ENCODE data around the gene TBXAS1.

Gene TBXAS1

DNA sequence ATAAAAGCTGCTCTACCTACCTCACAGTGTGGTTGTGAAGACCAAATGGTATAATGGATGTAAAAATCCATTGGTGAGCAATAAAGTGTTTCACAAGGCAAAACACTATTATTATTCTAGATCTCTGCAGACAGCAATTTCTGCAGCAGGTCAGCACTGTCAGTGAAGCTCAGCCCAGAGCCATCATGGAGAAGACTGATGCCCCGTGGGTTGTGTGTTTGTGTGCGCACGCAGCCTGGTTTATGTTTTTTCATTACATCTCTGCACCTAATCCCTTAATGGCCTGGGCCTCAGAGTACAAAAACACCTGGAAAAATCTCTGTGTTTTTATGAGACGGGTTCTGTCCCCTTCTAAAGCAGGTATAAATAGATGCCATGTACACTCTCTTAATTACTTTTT, 169.5 kb downstream of the TBXAS1 start:
- Histone ChIP-seq H3K4me3 (ENCODE audit: low read depth in 1 of 2, low read length in 2 of 2) (no peak overlapping the region), H3K27ac (ENCODE audit: low read length) (no peak overlapping the region), H3K27me3 (ENCODE audit: low read depth, low read length) (no peaks in the 10 kb centered on the region), H3K4me1 (ENCODE audit: control insufficient read depth in 1 of 2, insufficient read depth in 2 of 2, low read length in 2 of 2) (peaks cover 0 to 6% of the 10 kb centered on the region in 2 donors), H3K9me3 (ENCODE audit: control insufficient read depth in 1 of 2, low read length in 2 of 2) (no peaks in the 10 kb centered on the region), H3K36me3 (ENCODE audit: control insufficient read depth in 1 of 2, insufficient read depth in 2 of 2, low read length in 2 of 2) (no peaks in the 10 kb centered on the region)

DNA sequence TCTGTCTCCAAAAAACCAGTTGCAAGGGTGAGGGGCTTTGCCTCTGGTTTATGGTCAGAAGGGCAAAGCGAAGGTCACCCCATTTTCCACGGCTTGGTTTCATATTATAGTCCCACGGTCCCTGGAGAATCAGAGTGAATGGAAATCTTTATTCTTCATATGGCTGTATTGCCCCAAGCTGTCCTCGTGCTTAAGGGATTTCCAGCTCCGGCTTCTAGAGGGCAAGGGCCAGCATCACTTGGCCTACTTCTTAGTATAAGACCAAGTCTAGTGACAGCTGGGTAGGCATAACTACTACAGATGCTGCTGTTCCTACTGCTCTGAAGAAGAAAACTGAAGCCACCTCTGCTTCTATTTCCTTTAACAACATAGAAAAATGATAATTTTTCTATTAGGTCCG, 170.5 kb downstream of the TBXAS1 start:
- H3K36me3 ChIP-seq (ENCODE audit: control insufficient read depth in 1 of 2, insufficient read depth in 2 of 2, low read length in 2 of 2): no peaks in the 10 kb centered on the region
- peaks cover 0 to 6% of the 10 kb centered on the region in 2 donors for H3K4me1 ChIP-seq (ENCODE audit: control insufficient read depth in 1 of 2, insufficient read depth in 2 of 2, low read length in 2 of 2)
- H3K27me3 ChIP-seq (ENCODE audit: low read depth, low read length): no peaks in the 10 kb centered on the region
- no peaks in the 10 kb centered on the region for H3K9me3 ChIP-seq (ENCODE audit: control insufficient read depth in 1 of 2, low read length in 2 of 2)
- no peak overlapping the region for H3K4me3 ChIP-seq (ENCODE audit: low read depth in 1 of 2, low read length in 2 of 2)
- H3K27ac ChIP-seq (ENCODE audit: low read length): no peak overlapping the region

DNA sequence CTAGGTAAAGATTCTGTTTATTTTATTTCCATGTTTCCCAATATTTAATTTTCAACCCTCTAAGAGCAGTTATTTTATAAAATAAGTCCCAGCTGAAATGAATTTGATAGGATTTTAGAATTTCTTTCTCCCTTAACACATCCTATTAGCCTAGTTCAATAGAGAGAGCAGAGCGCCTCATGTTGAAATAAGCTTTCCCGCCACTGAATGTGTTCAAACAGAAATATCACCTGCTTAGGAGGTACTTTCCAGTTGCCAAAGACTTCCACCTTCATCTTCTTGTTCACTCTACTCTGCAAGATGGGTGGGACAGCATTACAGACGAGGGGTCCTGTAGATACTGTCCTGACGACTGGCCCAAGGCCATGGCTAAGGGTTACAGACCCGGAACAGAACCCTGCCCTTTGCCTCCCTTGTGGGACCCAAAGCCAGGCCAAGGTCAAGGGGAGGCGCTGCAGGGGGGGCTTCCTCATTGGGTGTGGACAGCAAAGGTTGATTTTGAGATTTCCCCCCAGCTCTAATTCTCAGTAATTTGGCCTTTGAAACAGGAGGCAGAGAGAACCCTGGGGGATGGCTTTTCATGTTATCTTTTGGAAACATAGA, 171.7 kb downstream of the TBXAS1 start:
- H3K4me3 ChIP-seq (ENCODE audit: low read depth in 1 of 2, low read length in 2 of 2): no peak overlapping the region
- no peaks in the 10 kb centered on the region for H3K9me3 ChIP-seq (ENCODE audit: control insufficient read depth in 1 of 2, low read length in 2 of 2)
- H3K27me3 ChIP-seq (ENCODE audit: low read depth, low read length): no peaks in the 10 kb centered on the region
- H3K36me3 ChIP-seq (ENCODE audit: control insufficient read depth in 1 of 2, insufficient read depth in 2 of 2, low read length in 2 of 2): no peaks in the 10 kb centered on the region
- H3K27ac ChIP-seq (ENCODE audit: low read length): no peak overlapping the region
- H3K4me1 ChIP-seq (ENCODE audit: control insufficient read depth in 1 of 2, insufficient read depth in 2 of 2, low read length in 2 of 2): no peaks in the 10 kb centered on the region

DNA sequence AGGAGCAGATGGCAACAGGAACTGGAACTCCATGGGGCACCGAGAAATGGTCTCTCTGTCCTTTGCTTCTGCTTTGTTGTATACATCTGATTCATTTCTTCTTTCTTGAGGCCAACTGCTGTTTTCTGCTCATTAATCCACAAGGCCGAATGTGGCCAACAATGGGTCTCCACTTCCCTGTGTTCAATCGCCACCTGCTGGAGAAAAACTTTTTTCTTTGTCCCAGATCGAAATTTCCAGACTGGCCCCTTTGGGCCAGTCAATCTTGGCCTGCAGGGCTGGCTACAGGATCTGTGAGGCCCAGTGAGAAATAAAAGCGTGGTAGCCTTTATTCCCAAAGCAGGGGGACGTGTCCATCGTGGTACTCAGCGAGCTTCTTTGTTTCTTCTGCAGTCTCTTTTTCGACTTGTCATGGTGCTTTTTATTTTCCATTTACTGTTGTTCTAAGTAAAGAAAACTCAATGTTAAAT, 174.9 kb downstream of the TBXAS1 start:
- H3K9me3 ChIP-seq (ENCODE audit: control insufficient read depth in 1 of 2, low read length in 2 of 2): no peaks in the 10 kb centered on the region
- H3K27ac ChIP-seq (ENCODE audit: low read length): no peak overlapping the region
- no peaks in the 10 kb centered on the region for H3K4me1 ChIP-seq (ENCODE audit: control insufficient read depth in 1 of 2, insufficient read depth in 2 of 2, low read length in 2 of 2)
- H3K27me3 ChIP-seq (ENCODE audit: low read depth, low read length): no peaks in the 10 kb centered on the region
- H3K36me3 ChIP-seq (ENCODE audit: control insufficient read depth in 1 of 2, insufficient read depth in 2 of 2, low read length in 2 of 2): no peaks in the 10 kb centered on the region
- no peak overlapping the region for H3K4me3 ChIP-seq (ENCODE audit: low read depth in 1 of 2, low read length in 2 of 2)

DNA sequence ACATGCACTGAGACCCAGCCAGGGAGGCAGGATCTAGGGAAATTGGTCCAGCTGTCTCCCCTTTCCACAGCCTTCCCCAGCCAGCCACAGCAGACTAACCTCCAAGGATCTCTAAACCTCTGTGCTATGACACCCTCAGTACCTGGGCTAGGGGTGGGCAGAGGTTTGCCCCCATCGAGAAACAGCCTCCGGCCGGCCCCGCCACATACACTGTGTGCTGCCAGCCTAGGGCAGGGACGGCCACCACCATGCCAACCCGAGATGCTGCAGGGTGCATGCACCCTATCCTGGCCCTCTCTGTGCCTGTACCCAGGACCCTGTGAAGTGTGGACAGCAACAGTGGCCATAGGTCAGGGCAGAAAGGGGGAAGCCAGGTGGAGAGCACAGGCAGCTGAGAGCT, 175.6 kb downstream of the TBXAS1 start:
- no peak overlapping the region for H3K27ac ChIP-seq (ENCODE audit: low read length)

DNA sequence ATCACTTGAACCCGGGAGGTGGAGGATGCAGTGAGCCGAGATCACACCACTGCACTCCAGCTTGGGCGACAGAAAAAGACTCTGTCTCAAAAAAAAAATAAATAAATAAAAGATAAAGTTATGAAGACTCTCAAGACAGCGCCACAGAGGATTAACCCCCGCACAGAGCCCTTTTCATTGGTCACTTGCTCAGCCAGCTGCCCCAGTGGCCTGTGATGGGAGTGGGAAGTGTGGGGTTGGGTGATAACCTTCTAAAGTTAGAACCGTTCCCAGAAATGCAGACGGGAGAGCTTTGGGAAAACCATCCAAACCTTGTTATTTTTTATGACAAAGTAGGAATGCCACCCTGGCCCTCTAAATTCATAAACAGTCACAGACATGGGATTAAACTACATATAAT, 176.3 kb downstream of the TBXAS1 start:
- Histone ChIP-seq H3K9me3 (ENCODE audit: control insufficient read depth in 1 of 2, low read length in 2 of 2) (no peaks in the 10 kb centered on the region), H3K4me1 (ENCODE audit: control insufficient read depth in 1 of 2, insufficient read depth in 2 of 2, low read length in 2 of 2) (no peaks in the 10 kb centered on the region), H3K4me3 (ENCODE audit: low read depth in 1 of 2, low read length in 2 of 2) (no peak overlapping the region), H3K36me3 (ENCODE audit: control insufficient read depth in 1 of 2, insufficient read depth in 2 of 2, low read length in 2 of 2) (no peaks in the 10 kb centered on the region), H3K27ac (ENCODE audit: low read length) (no peak overlapping the region), H3K27me3 (ENCODE audit: low read depth, low read length) (no peaks in the 10 kb centered on the region)

More for the DNA sequence above, 175.6 kb downstream of the TBXAS1 start:
- Histone ChIP-seq H3K4me3 (ENCODE audit: low read depth in 1 of 2, low read length in 2 of 2) (no peak overlapping the region), H3K4me1 (ENCODE audit: control insufficient read depth in 1 of 2, insufficient read depth in 2 of 2, low read length in 2 of 2) (no peaks in the 10 kb centered on the region), H3K36me3 (ENCODE audit: control insufficient read depth in 1 of 2, insufficient read depth in 2 of 2, low read length in 2 of 2) (no peaks in the 10 kb centered on the region), H3K27me3 (ENCODE audit: low read depth, low read length) (no peaks in the 10 kb centered on the region), H3K9me3 (ENCODE audit: control insufficient read depth in 1 of 2, low read length in 2 of 2) (no peaks in the 10 kb centered on the region)

DNA sequence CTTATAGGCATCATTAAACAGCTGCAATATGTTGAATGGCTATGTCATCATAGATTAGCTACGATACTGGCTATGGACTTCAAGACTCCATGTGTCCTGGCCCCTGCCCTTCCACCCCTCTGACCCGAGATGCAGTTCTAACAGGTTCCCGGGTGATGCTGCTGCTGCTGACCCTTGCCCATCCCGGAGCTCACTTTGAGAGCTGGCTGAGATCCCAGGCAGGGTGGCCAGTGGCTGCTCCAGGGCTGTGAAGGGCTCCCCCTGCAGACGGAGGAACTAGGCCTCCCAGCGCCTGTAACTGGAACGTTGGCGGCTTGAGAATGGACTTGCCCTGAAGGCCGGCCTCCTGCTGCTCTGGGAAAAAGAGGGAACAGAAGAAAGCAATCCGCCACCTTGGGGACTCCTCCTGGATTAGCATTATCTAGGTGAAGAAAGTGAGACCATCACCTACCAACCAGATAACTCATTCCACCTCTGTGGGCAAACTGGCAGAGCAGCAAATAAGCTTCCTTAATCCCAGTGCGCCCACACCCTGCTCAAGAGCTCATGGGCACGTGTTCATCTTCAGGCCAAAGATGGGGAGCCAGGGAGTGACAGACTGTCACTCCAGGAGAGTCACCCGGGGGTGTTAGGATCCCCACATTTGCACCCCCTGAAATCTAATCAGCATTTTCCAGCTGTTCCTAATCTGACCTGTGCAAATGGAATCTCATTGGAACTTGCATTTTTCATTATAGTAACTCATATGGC, 176.9 kb downstream of the TBXAS1 start:
- Histone ChIP-seq H3K4me1 (ENCODE audit: control insufficient read depth in 1 of 2, insufficient read depth in 2 of 2, low read length in 2 of 2) (no peaks in the 10 kb centered on the region), H3K36me3 (ENCODE audit: control insufficient read depth in 1 of 2, insufficient read depth in 2 of 2, low read length in 2 of 2) (no peaks in the 10 kb centered on the region), H3K27me3 (ENCODE audit: low read depth, low read length) (no peaks in the 10 kb centered on the region), H3K4me3 (ENCODE audit: low read depth in 1 of 2, low read length in 2 of 2) (no peak overlapping the region), H3K27ac (ENCODE audit: low read length) (no peak overlapping the region), H3K9me3 (ENCODE audit: control insufficient read depth in 1 of 2, low read length in 2 of 2) (no peaks in the 10 kb centered on the region)

DNA sequence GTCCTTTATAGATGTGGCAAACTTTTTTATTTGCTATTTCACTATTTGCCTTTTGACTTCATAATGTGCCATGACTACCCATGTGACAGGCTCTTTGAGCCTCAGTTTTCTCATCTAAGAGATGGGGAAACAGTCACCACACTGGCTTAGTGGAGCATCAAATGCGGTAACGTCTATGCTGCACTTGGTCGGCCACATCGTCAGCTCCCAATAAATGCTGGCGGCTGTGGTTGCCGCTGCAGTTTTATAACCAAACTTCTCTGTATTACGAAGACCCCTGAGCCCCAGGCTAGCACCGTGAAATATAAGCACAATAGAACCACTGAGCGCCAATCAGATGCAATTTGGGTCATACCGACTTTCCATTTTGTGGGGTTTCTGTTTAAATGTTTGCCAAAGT, 177.5 kb downstream of the TBXAS1 start:
- Histone ChIP-seq H3K36me3 (ENCODE audit: control insufficient read depth in 1 of 2, insufficient read depth in 2 of 2, low read length in 2 of 2) (no peaks in the 10 kb centered on the region), H3K4me1 (ENCODE audit: control insufficient read depth in 1 of 2, insufficient read depth in 2 of 2, low read length in 2 of 2) (no peaks in the 10 kb centered on the region), H3K9me3 (ENCODE audit: control insufficient read depth in 1 of 2, low read length in 2 of 2) (no peaks in the 10 kb centered on the region)

DNA sequence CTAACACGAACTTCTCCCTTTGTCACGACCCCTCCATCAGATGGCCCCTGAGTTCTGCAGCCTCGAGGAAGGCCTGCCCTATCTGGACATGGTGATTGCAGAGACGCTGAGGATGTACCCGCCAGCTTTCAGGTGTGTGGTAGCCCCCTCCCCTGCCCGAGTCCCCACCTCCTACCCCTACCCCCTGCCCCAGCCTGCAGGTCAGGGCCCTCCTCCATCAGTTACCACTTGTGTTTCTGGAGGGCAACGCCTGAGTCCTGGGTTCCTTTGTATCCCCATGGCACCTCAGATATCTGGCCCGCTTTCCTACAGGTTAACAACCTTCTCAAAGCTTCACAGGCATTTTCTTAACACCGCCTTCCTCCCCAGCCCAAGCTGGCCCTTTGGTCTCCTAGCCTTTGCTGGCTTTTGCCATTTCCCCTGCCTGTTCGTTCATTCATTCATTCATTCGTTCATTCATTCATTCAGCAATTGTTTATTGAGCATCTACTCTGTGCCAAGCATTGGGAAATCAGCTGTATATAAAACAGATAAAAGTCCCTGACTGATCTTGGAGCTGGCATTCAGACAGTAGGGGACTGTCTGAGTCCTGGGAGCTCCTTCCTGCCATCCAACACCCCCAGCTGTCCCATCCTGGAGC, 178.1 kb downstream of the TBXAS1 start:
- Histone ChIP-seq H3K9me3 (ENCODE audit: control insufficient read depth in 1 of 2, low read length in 2 of 2) (no peaks in the 10 kb centered on the region), H3K36me3 (ENCODE audit: control insufficient read depth in 1 of 2, insufficient read depth in 2 of 2, low read length in 2 of 2) (no peaks in the 10 kb centered on the region), H3K27ac (ENCODE audit: low read length) (no peak overlapping the region), H3K4me3 (ENCODE audit: low read depth in 1 of 2, low read length in 2 of 2) (no peak overlapping the region), H3K4me1 (ENCODE audit: control insufficient read depth in 1 of 2, insufficient read depth in 2 of 2, low read length in 2 of 2) (no peaks in the 10 kb centered on the region), H3K27me3 (ENCODE audit: low read depth, low read length) (no peaks in the 10 kb centered on the region)

More for the DNA sequence above, 177.5 kb downstream of the TBXAS1 start:
- H3K27ac ChIP-seq (ENCODE audit: low read length): no peak overlapping the region
- H3K27me3 ChIP-seq (ENCODE audit: low read depth, low read length): no peaks in the 10 kb centered on the region
- no peak overlapping the region for H3K4me3 ChIP-seq (ENCODE audit: low read depth in 1 of 2, low read length in 2 of 2)

DNA sequence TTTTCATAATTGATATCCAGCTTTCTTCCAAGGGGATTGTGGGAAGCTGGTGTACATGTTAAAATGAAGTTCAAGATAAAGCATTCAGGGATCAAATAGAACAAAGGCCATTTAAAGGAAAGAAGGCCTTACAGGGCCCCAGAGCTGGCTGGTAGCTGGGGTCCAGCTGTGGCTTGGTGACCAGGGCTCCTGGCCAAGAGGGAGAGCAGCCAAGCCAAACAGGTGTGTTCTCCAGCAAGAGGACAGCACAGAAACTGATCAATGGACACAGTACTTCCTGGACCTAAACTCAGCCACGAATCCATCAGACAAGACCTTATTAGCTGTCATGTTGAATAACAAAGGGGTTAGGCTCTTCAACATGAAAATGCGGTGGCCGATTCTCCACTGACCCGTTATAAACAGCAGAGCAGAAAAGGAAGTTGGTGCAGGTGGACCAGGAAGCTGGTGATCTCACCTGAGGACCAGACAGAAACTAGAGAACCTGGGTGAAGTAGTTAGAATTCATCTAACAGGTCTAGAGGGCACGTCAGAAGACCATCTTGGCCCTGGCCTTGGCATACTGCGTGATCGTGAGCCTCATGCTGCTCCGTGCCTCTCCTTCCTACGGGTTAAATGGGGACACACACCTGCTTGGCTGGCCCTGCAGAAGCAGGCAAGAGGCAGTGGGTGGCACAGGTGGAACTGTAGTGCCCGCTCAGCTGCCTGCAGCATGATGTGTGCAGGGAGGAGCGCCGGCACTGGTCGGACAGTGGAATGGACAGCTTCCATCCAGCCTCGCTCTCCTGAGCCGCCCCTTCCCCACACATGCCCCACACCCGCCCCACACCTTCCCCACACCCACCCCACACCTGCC, 179.9 kb downstream of the TBXAS1 start:
- H3K36me3 ChIP-seq (ENCODE audit: control insufficient read depth in 1 of 2, insufficient read depth in 2 of 2, low read length in 2 of 2): no peaks in the 10 kb centered on the region
- H3K27me3 ChIP-seq (ENCODE audit: low read depth, low read length): no peaks in the 10 kb centered on the region
- no peaks in the 10 kb centered on the region for H3K4me1 ChIP-seq (ENCODE audit: control insufficient read depth in 1 of 2, insufficient read depth in 2 of 2, low read length in 2 of 2)
- no peaks in the 10 kb centered on the region for H3K9me3 ChIP-seq (ENCODE audit: control insufficient read depth in 1 of 2, low read length in 2 of 2)
- no peak overlapping the region for H3K27ac ChIP-seq (ENCODE audit: low read length)
- H3K4me3 ChIP-seq (ENCODE audit: low read depth in 1 of 2, low read length in 2 of 2): no peak overlapping the region

DNA sequence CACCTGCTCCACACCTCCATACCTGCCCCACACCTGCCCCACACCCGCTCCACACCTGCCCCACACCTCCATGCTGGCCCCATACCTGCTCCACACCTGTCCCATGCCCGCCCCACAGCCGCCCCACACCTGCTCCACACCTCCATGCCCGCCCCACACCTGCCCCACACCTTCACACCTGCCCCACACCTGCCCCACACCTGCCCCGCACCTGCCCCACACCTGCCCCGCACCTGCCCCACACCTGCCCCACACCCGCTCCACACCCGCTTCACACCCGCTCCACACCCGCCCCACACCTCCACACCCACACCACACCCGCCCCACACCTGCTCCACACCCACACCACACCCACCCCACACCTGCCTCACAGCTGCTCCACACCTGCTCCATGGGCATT, 180.7 kb downstream of the TBXAS1 start:
- no peaks in the 10 kb centered on the region for H3K9me3 ChIP-seq (ENCODE audit: control insufficient read depth in 1 of 2, low read length in 2 of 2)
- no peak overlapping the region for H3K4me3 ChIP-seq (ENCODE audit: low read depth in 1 of 2, low read length in 2 of 2)
- H3K36me3 ChIP-seq (ENCODE audit: control insufficient read depth in 1 of 2, insufficient read depth in 2 of 2, low read length in 2 of 2): no peaks in the 10 kb centered on the region
- no peaks in the 10 kb centered on the region for H3K27me3 ChIP-seq (ENCODE audit: low read depth, low read length)
- H3K27ac ChIP-seq (ENCODE audit: low read length): no peak overlapping the region
- H3K4me1 ChIP-seq (ENCODE audit: control insufficient read depth in 1 of 2, insufficient read depth in 2 of 2, low read length in 2 of 2): no peaks in the 10 kb centered on the region
